ENCODE measurements around the gene SKIC3.

DNA sequence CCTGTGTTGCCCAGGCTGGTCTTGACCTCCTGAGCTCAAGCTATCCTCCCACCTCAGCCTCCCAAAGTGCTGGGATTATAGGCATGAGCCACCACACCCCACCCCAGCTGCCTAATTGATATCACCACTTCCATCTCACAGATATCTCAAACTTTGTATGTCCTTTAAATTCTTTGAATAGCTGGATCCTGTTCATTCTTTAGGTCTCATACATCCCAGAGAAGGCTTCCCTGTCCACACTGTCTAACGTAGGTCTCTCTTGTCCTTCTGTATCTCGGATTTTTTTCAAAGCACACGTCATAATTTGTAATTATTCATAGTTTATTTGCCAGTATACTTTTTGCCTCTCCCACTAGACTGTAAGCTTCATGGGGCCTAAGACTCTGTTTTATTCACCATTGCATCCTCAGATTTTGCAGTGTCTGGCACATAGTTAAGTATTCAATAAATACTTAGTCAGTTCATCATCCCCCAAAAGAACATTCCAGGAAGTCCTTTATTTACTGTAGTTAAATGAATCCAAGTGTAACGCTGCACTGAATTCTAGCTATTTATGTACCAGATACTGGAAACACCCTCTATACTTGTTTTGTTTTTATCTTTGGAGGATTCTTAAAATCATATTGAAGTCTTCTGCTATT, 10.6 kb upstream of the SKIC3 start:
- no peak for TF ChIP-seq YY1 (IDR thresholded peaks at IDR 0.05; ENCODE audit: insufficient read depth, insufficient read length)
- no peak for TF ChIP-seq ZNF274 (IDR thresholded peaks at IDR 0.05; ENCODE audit: low read depth, low read length)
